Measurements from ENCODE around the gene TMEM88.

The TMEM88 gene

GRCh38 chr17:7844292-7845154 is 10.3 kb upstream of the TMEM88 start:
- DNase-seq = peak; percentile 84

GRCh38 chr17:7845359-7846062 is 9.4 kb upstream of the TMEM88 start:
- DNase-seq = no peak

- no peak for DNase-seq
Observed at GRCh38 chr17:7846063-7846735, 8.7 kb upstream of the TMEM88 start.

DNA sequence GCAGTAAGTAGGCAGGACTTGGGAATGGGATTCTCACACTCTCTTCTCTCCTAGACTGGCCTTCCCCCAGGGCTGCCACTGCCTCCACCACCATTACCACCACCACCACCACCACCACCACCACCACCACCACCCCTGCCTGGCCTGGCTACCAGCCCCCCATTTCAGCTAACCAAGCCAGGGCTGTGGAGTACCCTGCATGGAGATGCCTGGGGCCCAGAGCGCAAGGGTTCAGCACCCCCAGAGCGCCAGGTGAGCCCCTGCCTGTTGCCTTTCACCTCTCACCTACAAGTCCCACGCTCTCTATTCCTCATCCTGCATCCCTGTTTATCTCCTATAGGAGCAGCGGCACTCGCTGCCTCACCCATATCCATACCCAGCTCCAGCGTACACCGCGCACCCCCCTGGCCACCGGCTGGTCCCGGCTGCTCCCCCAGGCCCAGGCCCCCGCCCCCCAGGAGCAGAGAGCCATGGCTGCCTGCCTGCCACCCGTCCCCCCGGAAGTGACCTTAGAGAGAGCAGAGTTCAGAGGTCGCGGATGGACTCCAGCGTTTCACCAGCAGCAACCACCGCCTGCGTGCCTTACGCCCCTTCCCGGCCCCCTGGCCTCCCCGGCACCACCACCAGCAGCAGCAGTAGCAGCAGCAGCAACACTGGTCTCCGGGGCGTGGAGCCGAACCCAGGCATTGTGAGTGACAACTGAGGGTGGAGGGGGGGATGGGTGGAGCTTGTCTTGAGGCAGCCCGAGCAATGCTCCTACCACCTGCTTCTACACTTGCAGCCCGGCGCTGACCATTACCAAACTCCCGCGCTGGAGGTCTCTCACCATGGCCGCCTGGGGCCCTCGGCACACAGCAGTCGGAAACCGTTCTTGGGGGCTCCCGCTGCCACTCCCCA is 7.9 kb upstream of the TMEM88 start:
- DNase-seq = no peak

- DNase-seq = no peak
Observed at GRCh38 chr17:7848131-7848579, 6.7 kb upstream of the TMEM88 start.

DNA sequence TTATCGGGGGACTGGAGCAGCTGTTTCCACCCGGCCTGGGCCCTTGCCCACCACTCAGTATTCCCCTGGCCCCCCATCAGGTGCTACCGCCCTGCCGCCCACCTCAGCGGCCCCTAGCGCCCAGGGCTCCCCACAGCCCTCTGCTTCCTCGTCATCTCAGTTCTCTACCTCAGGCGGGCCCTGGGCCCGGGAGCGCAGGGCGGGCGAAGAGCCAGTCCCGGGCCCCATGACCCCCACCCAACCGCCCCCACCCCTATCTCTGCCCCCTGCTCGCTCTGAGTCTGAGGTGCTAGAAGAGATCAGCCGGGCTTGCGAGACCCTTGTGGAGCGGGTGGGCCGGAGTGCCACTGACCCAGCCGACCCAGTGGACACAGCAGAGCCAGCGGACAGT is 6.1 kb upstream of the TMEM88 start:
- DNase-seq = no peak

DNA sequence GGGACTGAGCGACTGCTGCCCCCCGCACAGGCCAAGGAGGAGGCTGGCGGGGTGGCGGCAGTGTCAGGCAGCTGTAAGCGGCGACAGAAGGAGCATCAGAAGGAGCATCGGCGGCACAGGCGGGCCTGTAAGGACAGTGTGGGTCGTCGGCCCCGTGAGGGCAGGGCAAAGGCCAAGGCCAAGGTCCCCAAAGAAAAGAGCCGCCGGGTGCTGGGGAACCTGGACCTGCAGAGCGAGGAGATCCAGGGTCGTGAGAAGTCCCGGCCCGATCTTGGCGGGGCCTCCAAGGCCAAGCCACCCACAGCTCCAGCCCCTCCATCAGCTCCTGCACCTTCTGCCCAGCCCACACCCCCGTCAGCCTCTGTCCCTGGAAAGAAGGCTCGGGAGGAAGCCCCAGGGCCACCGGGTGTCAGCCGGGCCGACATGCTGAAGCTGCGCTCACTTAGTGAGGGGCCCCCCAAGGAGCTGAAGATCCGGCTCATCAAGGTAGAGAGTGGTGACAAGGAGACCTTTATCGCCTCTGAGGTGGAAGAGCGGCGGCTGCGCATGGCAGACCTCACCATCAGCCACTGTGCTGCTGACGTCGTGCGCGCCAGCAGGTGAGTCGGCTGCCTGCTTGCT is 5.6 kb upstream of the TMEM88 start:
- no peak for DNase-seq

DNA sequence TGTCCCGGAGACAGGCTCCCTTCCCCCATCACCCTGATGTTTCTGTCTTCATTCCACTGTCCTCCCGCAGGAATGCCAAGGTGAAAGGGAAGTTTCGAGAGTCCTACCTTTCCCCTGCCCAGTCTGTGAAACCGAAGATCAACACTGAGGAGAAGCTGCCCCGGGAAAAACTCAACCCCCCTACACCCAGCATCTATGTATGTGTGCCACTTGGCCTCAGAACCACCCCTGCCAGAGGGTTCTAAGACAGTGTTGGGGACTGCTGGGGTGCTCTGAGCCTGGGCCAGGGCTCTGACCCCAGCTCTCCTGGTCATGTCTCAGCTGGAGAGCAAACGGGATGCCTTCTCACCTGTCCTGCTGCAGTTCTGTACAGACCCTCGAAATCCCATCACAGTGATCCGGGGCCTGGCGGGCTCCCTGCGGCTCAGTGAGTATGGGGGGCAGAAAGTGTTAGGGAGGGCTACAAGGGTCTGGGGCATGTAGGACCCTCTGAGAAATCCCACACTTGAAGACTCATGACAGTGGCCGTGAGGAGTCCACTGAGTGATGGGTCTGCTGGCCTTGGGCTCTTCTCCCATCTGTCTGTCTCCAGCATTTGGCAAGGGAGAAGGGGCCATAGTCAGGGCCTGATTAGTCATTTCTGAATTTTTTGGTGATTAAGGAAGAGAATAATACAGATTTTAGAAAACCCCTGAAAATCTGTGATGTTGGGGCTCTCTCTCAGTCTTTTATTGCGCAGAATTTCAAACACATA is 4.9 kb upstream of the TMEM88 start:
- no peak for DNase-seq

DNA sequence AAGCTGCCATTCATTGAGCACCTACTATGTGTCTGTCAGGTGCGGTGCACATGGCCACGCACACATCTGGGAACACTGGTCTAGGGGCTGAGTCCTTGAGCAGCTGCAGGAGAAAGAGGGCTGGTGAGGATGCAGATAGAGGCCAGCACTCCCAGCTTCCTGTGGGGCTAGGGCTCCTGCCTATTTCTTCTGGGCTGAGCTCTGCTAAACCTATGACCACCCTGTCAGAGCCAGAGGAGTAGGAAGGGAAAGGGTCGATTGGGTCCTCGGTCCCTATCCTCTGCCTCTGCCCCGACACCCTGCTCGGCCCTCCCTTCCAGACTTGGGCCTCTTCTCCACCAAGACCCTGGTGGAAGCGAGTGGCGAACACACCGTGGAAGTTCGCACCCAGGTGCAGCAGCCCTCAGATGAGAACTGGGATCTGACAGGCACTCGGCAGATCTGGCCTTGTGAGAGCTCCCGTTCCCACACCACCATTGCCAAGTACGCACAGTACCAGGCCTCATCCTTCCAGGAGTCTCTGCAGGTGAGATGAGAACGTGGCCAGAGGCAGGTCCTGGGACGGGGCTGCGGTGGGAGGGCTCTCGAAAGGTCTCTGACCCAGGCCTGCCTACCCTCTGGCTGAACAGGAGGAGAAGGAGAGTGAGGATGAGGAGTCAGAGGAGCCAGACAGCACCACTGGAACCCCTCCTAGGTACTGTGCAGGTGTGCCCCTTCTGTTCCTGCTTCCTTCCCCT is 4.0 kb upstream of the TMEM88 start:
- DNase-seq = no peak

GRCh38 chr17:7851438-7852261 is 3.2 kb upstream of the TMEM88 start:
- peak; percentile 95 for DNase-seq

DNA sequence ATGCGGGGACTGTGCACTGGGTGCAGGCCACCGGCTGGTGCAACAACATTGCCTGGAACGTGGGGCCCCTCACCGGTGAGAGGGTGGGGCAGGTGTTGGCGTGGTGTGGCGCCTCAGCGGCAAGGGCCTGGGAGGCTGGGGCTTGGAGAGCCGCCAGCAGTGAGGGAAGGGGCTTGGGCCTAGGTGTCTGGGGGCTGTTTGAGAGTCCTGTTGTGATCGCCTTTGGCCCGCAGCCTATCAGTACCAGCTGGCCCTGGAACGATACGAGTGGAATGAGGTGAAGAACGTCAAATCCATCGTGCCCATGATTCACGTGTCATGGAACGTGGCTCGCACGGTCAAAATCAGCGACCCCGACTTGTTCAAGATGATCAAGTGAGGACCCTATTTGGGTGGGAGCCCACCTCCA is 2.6 kb upstream of the TMEM88 start:
- DNase-seq = no peak

DNA sequence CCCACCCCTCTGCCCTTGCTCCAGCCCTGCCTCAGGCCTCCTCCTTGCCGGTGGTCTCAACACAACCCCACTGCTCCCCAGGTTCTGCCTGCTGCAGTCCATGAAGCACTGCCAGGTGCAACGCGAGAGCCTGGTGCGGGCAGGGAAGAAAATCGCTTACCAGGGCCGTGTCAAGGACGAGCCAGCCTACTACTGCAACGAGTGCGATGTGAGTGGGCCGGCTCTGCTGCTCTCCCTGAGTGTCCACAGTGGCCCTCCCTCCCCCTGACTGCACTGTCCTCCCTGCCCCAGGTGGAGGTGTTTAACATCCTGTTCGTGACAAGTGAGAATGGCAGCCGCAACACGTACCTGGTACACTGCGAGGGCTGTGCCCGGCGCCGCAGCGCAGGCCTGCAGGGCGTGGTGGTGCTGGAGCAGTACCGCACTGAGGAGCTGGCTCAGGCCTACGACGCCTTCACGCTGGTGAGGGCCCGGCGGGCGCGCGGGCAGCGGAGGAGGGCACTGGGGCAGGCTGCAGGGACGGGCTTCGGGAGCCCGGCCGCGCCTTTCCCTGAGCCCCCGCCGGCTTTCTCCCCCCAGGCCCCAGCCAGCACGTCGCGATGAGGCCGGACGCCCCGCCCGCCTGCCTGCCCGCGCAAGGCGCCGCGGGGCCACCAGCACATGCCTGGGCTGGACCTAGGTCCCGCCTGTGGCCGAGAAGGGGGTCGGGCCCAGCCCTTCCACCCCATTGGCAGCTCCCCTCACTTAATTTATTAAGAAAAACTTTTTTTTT is 1.8 kb upstream of the TMEM88 start:
- no peak for DNase-seq

DNA sequence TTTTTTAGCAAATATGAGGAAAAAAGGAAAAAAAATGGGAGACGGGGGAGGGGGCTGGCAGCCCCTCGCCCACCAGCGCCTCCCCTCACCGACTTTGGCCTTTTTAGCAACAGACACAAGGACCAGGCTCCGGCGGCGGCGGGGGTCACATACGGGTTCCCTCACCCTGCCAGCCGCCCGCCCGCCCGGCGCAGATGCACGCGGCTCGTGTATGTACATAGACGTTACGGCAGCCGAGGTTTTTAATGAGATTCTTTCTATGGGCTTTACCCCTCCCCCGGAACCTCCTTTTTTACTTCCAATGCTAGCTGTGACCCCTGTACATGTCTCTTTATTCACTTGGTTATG is 1.2 kb upstream of the TMEM88 start:
- no peak for DNase-seq

DNA sequence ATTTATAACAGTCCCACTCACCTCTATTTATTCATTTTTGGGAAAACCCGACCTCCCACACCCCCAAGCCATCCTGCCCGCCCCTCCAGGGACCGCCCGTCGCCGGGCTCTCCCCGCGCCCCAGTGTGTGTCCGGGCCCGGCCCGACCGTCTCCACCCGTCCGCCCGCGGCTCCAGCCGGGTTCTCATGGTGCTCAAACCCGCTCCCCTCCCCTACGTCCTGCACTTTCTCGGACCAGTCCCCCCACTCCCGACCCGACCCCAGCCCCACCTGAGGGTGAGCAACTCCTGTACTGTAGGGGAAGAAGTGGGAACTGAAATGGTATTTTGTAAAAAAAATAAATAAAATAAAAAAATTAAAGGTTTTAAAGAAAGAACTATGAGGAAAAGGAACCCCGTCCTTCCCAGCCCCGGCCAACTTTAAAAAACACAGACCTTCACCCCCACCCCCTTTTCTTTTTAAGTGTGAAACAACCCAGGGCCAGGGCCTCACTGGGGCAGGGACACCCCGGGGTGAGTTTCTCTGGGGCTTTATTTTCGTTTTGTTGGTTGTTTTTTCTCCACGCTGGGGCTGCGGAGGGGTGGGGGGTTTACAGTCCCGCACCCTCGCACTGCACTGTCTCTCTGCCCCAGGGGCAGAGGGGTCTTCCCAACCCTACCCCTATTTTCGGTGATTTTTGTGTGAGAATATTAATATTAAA is 638 bp upstream of the TMEM88 start:
- DNase-seq = no peak

DNA sequence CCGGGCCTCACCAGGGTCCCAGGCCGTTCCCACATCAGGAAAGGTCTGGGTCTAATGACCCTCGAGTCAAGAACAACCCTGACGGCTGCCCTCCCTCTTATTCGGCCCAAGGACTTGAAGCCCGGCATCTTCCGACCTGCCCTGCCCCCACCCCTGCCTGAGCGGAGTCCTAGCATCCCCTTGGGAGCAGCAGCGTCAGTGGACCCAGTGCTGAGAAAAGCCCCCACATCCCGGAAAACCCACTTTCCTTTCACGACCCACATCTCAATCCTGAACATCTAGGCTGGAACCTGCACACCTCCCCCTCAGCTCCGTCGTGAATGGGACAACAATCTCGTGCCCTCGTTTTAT is 769 bp downstream of the TMEM88 start:
- no peak for DNase-seq

DNA sequence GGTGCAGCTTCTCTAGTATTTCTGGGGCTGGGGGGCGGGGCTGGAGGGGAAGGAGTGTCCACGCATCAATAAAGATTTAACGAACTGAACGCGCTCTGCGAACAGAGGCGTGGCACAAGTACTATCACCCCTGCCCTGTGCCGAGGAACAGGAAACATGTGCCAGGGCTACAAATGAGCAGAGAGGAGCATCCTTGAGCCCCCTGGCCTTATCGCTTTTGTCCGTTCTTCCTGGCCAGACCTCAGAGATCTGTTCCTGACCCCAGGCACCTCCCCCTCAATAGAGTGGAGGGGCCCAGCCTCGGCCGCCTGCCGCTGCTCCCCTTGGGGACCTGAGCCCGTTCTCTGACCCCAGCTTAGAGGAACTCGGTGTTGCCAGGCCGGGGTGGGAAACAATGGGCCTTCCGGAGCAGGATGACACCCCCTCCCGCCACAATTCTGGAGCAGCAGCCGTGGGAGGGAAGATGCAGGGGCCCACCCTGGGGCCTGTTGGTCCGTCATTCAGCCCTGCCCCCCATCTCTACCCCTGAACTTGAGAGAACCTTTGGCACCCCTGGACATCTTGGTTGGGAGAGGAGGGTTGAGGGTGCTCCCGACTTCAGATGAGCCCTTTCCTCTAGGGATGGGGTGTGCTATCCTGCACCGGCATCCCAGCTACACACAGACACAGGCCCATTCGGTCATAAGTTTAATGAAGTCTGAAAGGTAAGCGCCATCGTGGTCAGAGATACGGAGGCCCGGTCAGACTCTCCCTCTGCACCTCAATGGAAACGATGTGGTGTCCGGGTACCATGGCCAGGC is 1.3 kb downstream of the TMEM88 start:
- DNase-seq = peak; percentile 48
